Duodenal mucosa (tissue), 2 donors: ENCODE data around the gene CD58.

Experiments
- H3K27ac ChIP-seq: one replicate; pipeline ENCODE4 v1.7.0; 2013; ENCODE audit warnings: low read depth, low read length
- H3K27me3 ChIP-seq, 2 donors: one replicate each; pipeline ENCODE4 v1.7.0; 2013; ENCODE audit warnings: low read length in 2 of 2, control low read depth in 1 of 2; ENCODE audit not compliant: insufficient read depth in 2 of 2, control insufficient read depth in 1 of 2
- H3K36me3 ChIP-seq, 2 donors: one replicate each; pipeline ENCODE4 v1.7.0; 2013; ENCODE audit warnings: low read length in 2 of 2, control low read depth in 1 of 2; ENCODE audit not compliant: insufficient read depth in 2 of 2, control insufficient read depth in 1 of 2
- H3K4me1 ChIP-seq, 2 donors: one replicate each; pipeline ENCODE4 v1.7.0; 2013; ENCODE audit warnings: low read length in 2 of 2, control low read depth in 1 of 2; ENCODE audit not compliant: insufficient read depth in 2 of 2, control insufficient read depth in 1 of 2
- H3K4me3 ChIP-seq, 2 donors: one replicate each; pipeline ENCODE4 v1.7.0; 2013; ENCODE audit warnings: low read length in 2 of 2, low read depth in 1 of 2
- H3K9ac ChIP-seq, 2 donors: one replicate each; pipeline ENCODE4 v1.7.0; 2013; ENCODE audit warnings: low read length in 2 of 2, low read depth in 1 of 2
- H3K9me3 ChIP-seq, 2 donors: one replicate each; pipeline ENCODE4 v1.7.0; 2013; ENCODE audit warnings: low read length in 2 of 2, control low read depth in 1 of 2; ENCODE audit not compliant: control insufficient read depth in 1 of 2

The CD58 gene

GRCh38 chr1:116544588-116545358 lies 26.1 kb downstream of the CD58 start:
- H3K27me3 ChIP-seq = no peaks in the 10 kb centered on the region
- peaks cover 8 to 15% of the 10 kb centered on the region in 2 donors for H3K36me3 ChIP-seq
- no peaks in the 10 kb centered on the region for H3K9me3 ChIP-seq
- H3K4me1 ChIP-seq = peaks cover 0 to 3% of the 10 kb centered on the region in 2 donors
- no peak overlapping the region for H3K27ac ChIP-seq
- no peak overlapping the region for H3K9ac ChIP-seq
- H3K4me3 ChIP-seq = no peak overlapping the region

GRCh38 chr1:116540088-116540487 lies 30.7 kb downstream of the CD58 start:
- H3K27ac ChIP-seq = no peak overlapping the region
- peaks cover 8 to 20% of the 10 kb centered on the region in 2 donors for H3K36me3 ChIP-seq
- H3K27me3 ChIP-seq = no peaks in the 10 kb centered on the region
- peaks cover 3 to 26% of the 10 kb centered on the region in 2 donors for H3K4me1 ChIP-seq
- H3K9me3 ChIP-seq = no peaks in the 10 kb centered on the region
- H3K9ac ChIP-seq = no peak overlapping the region
- H3K4me3 ChIP-seq = no peak overlapping the region

- no peak overlapping the region for H3K9ac ChIP-seq
- peaks cover 3 to 26% of the 10 kb centered on the region in 2 donors for H3K4me1 ChIP-seq
- peaks cover 8 to 28% of the 10 kb centered on the region in 2 donors for H3K36me3 ChIP-seq
- H3K9me3 ChIP-seq = no peaks in the 10 kb centered on the region
- no peak overlapping the region for H3K4me3 ChIP-seq
- no peaks in the 10 kb centered on the region for H3K27me3 ChIP-seq
- no peak overlapping the region for H3K27ac ChIP-seq
Measured at GRCh38 chr1:116538544-116538943, 32.3 kb downstream of the CD58 start.

GRCh38 chr1:116537898-116538297 lies 32.9 kb downstream of the CD58 start:
- Histone ChIP-seq H3K9me3 (no peaks in the 10 kb centered on the region), H3K9ac (no peak overlapping the region), H3K4me1 (peaks cover 3 to 26% of the 10 kb centered on the region in 2 donors), H3K27me3 (no peaks in the 10 kb centered on the region), H3K27ac (no peak overlapping the region), H3K4me3 (no peak overlapping the region), H3K36me3 (peaks cover 1 to 29% of the 10 kb centered on the region in 2 donors)

GRCh38 chr1:116537040-116537831 lies 33.6 kb downstream of the CD58 start:
- H3K9ac ChIP-seq = no peak overlapping the region
- no peaks in the 10 kb centered on the region for H3K9me3 ChIP-seq
- no peak overlapping the region for H3K27ac ChIP-seq
- H3K4me1 ChIP-seq = peaks cover 3 to 26% of the 10 kb centered on the region in 2 donors
- no peaks in the 10 kb centered on the region for H3K27me3 ChIP-seq
- peaks cover under 1 to 26% of the 10 kb centered on the region in 2 donors for H3K36me3 ChIP-seq
- H3K4me3 ChIP-seq = no peak overlapping the region

- peaks cover 5 to 28% of the 10 kb centered on the region in 2 donors for H3K36me3 ChIP-seq
- no peak overlapping the region for H3K4me3 ChIP-seq
- no peaks in the 10 kb centered on the region for H3K9me3 ChIP-seq
- peaks cover 3 to 19% of the 10 kb centered on the region in 2 donors for H3K4me1 ChIP-seq
- no peak overlapping the region for H3K27ac ChIP-seq
- H3K27me3 ChIP-seq = no peaks in the 10 kb centered on the region
- no peak overlapping the region for H3K9ac ChIP-seq
Measured at GRCh38 chr1:116534014-116534739, 36.6 kb downstream of the CD58 start.

- H3K4me1 ChIP-seq = peaks cover 3 to 11% of the 10 kb centered on the region in 2 donors
Measured at GRCh38 chr1:116533429-116533820, 37.4 kb downstream of the CD58 start.

GRCh38 chr1:116532671-116533428 lies 38.0 kb downstream of the CD58 start:
- Histone ChIP-seq H3K9me3 (no peaks in the 10 kb centered on the region), H3K27ac (no peak overlapping the region), H3K4me3 (no peak overlapping the region), H3K9ac (no peak overlapping the region), H3K4me1 (peaks cover 0 to 5% of the 10 kb centered on the region in 2 donors), H3K36me3 (peaks cover 5 to 28% of the 10 kb centered on the region in 2 donors), H3K27me3 (no peaks in the 10 kb centered on the region)

More at GRCh38 chr1:116533429-116533820, 37.4 kb downstream of the CD58 start:
- Histone ChIP-seq H3K4me3 (no peak overlapping the region), H3K27me3 (no peaks in the 10 kb centered on the region), H3K27ac (no peak overlapping the region), H3K36me3 (peaks cover 5 to 28% of the 10 kb centered on the region in 2 donors), H3K9ac (no peak overlapping the region), H3K9me3 (no peaks in the 10 kb centered on the region)

GRCh38 chr1:116531917-116532316 lies 38.9 kb downstream of the CD58 start:
- peaks cover 0 to 8% of the 10 kb centered on the region in 2 donors for H3K9me3 ChIP-seq
- no peaks in the 10 kb centered on the region for H3K27me3 ChIP-seq
- H3K9ac ChIP-seq = no peak overlapping the region
- H3K27ac ChIP-seq = no peak overlapping the region
- no peak overlapping the region for H3K4me3 ChIP-seq
- H3K36me3 ChIP-seq = peaks cover 5 to 28% of the 10 kb centered on the region in 2 donors
- H3K4me1 ChIP-seq = no peaks in the 10 kb centered on the region
